ENCODE results near the gene CDC14C. TPM values are rescaled to one million over a fixed set of nuclear protein-coding genes. Genes with fewer than 3 reads are reported as not detected.
"Not testable (repeated sequence)": the region's sequence is repeated elsewhere in the genome, so short reads cannot be mapped to it uniquely, and the experiment has no call there.

The CDC14C gene
- total RNA-seq, 3 donors from 2014 or later = not detected

GRCh38 chr7:48894574-48894973, 29.8 kb upstream of the CDC14C start:
- no peaks in the 10 kb centered on the region for H3K4me1 ChIP-seq (ENCODE audit: low read depth)
- intact Hi-C loops (cut with DNase I, micrococcal nuclease) = no loop called here
- no peak for TF ChIP-seq CTCF (IDR thresholded peaks at IDR 0.05)
- peaks cover 38% of the 10 kb centered on the region for H3K9me3 ChIP-seq
- H3K36me3 ChIP-seq (ENCODE audit: low read depth) = no peaks in the 10 kb centered on the region
- DNase-seq (no peak), ATAC-seq (no peak)
- H3K4me3 ChIP-seq = no peak overlapping the region

- Histone ChIP-seq H3K9me3 (peaks cover 7% of the 10 kb centered on the region), H3K36me3 (ENCODE audit: low read depth) (no peaks in the 10 kb centered on the region), H3K4me1 (ENCODE audit: low read depth) (no peaks in the 10 kb centered on the region), H3K4me3 (no peak overlapping the region)
- intact Hi-C loops (cut with DNase I, micrococcal nuclease) = no loop called here
- no peak for ATAC-seq
- no peak for TF ChIP-seq CTCF (IDR thresholded peaks at IDR 0.05)
- DNase-seq = no peak
Measured at GRCh38 chr7:48899932-48900331, 24.4 kb upstream of the CDC14C start.

- H3K9me3 ChIP-seq = peaks cover 8% of the 10 kb centered on the region
- no peaks in the 10 kb centered on the region for H3K36me3 ChIP-seq (ENCODE audit: low read depth)
- intact Hi-C loops (cut with DNase I, micrococcal nuclease) = no loop called here
- no peak for TF ChIP-seq CTCF (IDR thresholded peaks at IDR 0.05)
- no peaks in the 10 kb centered on the region for H3K4me1 ChIP-seq (ENCODE audit: low read depth)
- no peak overlapping the region for H3K4me3 ChIP-seq
- ATAC-seq (no peak), DNase-seq (no peak)
Measured at GRCh38 chr7:48901966-48902365, 22.4 kb upstream of the CDC14C start.

DNA sequence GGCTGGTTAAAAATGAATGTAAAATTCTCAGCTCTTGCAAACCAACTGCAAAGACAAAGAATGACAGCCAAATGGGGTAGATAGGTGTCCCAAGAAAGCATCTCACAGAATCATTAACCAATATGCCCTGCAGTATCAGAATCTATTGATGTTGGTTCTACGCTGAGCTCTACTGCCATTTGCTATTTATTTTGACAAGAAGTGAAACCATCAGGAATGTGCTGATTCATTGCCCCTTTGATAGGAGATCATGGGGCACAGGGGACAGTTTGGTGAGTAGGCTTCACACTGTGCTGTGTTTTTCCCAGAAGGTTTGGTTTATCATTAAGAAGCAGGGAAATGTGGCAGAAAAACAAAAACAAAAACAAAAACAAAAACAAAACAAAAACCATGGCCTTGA, 19.4 kb upstream of the CDC14C start:
- H3K4me3 ChIP-seq = no peak overlapping the region
- peaks cover 8% of the 10 kb centered on the region for H3K9me3 ChIP-seq
- TF ChIP-seq CTCF (IDR thresholded peaks at IDR 0.05) = no peak
- no peaks in the 10 kb centered on the region for H3K4me1 ChIP-seq (ENCODE audit: low read depth)
- no peak for ATAC-seq
- no peak for DNase-seq
- intact Hi-C loops (cut with DNase I, micrococcal nuclease) = no loop called here
- H3K36me3 ChIP-seq (ENCODE audit: low read depth) = no peaks in the 10 kb centered on the region

DNA sequence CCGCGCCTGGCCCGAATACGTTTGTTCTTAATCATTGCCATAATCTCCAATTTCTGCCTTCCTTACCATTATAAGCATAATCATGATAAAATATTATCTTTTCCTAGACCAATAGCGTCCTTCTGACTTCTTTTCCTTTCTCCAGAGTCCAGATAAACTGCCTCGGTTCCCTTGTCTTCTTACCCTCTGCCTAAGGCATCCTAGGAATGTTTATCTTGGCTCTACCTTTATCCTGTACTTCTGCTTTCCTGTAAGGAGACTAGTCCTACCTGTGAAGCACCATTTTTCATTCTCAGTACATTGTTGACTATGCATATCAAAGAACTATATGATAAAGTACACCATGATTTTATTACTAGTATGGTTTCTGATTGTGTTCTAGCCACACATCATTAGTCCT, 18.7 kb upstream of the CDC14C start:
- H3K36me3 ChIP-seq (ENCODE audit: low read depth); ATAC-seq; DNase-seq; intact Hi-C loops (cut with DNase I, micrococcal nuclease); H3K4me1 ChIP-seq (ENCODE audit: low read depth); H3K9me3 ChIP-seq; H3K4me3 ChIP-seq: not testable (repeated sequence)

DNA sequence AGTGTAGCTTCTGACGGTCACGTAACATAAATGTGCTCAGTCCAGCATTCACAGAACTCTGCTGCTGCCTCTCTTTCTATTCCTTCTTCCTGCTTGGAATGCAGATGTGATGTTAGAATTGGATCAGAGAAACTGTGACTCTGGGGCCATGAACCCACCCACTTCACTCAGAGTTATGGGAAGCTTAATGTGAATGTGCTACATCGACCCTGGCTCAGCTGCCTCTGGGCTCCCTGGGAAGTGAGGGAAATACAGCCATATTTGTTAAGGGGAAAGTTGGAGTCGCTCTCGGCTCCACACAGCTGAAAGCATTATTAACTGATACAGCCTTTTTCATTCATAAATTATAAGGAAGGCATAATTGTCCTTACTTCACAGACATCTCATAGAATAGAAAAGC, 14.5 kb upstream of the CDC14C start:
- ATAC-seq; H3K36me3 ChIP-seq (ENCODE audit: low read depth); H3K4me1 ChIP-seq (ENCODE audit: low read depth); H3K9me3 ChIP-seq; intact Hi-C loops (cut with DNase I, micrococcal nuclease); DNase-seq; H3K4me3 ChIP-seq: not testable (repeated sequence)

- H3K4me3 ChIP-seq = no peak overlapping the region
- peaks cover 3% of the 10 kb centered on the region for H3K9me3 ChIP-seq
- no peaks in the 10 kb centered on the region for H3K36me3 ChIP-seq (ENCODE audit: low read depth)
- no peak for TF ChIP-seq CTCF (IDR thresholded peaks at IDR 0.05)
- DNase-seq = no peak
- H3K4me1 ChIP-seq (ENCODE audit: low read depth) = no peaks in the 10 kb centered on the region
- intact Hi-C loops (cut with DNase I, micrococcal nuclease) = no loop called here
- no peak for ATAC-seq
Measured at GRCh38 chr7:48931481-48931880, 7.1 kb downstream of the CDC14C start.
